GM19372 (cell line): ENCODE data around the gene GNAO1.

Experiments used
- ATAC-seq: cut with Tn5 transposase; IDR thresholded peaks from one replicate; pipeline ENCODE4 v1.9.1; 2021; ENCODE audit warnings: mild to moderate bottlenecking, low read depth, moderate library complexity; ENCODE audit not compliant: unreplicated experiment

Gene GNAO1

DNA sequence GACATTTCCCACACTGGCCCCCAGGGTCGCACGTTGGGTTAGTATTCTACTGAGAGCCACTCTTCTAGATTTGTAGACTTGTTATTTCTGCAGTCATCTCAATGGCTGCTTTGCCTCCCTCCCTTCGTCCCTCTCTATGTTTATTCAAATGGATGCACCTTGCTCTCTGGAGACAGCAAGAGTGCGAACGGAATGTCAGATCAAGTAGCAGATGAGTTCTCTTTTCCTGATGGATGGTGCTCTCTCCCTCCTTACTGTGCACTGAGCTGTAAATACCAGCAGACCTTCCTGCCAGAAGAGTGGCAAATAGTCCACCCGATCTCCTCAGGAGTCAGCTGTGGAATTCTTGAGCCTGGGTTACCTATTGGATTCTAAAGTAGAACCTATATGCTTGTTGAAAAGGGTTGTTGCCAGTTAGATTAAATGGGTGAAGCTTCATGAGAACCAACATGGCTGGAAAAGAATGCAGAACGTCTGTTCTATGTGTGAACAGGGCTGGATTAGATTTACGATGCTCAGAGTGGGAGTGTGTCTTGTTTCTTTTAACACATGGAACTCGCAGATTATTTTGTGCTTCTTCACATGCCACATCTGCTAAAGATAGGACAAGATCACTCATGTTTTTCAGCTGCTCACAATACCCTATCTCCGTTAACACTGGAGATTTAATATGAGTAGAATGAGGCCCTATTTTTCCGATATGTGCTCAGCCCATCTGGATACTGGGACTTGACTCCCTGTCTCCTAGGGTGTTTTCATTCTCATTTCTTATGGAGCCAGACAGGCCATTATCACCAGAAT, 6.1 kb downstream of the GNAO1 start:
- no peak for ATAC-seq

DNA sequence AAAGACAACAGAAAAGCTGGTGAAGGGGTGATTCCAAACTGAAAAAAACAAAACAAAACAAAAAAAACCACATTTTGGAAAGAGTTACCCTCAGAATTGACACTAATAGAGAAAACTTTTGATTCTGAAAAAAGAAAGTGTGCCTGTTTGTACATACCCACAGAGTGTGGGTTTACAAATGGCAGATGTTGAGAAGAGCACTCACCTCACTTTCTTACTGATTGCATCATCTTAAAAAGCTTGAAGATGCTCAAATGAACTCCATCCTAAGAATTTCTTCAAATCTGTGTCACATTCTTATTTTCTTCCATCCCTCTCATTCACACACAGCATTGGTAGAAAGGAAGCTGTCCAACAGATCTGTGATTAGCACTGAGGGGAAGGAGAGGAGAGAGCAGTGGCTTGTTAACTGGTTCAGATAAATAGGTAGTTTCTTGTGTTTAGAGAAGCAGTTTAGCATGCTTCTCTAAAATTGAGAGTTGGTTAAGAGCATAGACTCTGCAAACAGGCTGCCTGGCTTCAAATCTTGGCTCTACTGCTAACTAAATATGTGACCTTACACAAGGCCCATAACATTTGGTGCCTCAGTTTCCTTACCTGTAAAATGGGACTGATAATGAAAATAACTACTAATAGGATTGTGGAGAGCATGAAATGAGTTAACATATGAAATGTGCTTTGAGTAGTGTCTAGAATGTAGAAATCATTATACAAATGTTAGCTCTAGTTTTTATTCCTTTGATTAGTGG, 6.9 kb downstream of the GNAO1 start:
- no peak for ATAC-seq

DNA sequence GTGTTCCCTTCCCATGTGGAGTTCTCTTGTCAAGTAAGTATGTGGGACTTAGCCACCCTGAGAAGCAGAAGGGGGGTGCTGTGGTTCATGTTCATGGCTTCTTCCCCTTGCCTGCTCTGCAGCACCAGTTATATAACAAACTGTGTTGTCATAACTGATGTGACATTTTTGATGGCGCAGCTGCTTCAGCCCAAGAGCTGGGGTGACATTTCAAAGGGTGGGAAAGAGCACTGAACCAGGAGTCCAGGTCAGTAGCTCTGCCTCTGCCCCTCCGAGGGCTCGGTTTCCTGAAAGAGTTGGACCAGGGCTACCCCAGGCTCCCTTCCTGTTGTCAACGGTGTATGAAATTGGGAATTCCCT, 7.4 kb downstream of the GNAO1 start:
- ATAC-seq, result no peak

DNA sequence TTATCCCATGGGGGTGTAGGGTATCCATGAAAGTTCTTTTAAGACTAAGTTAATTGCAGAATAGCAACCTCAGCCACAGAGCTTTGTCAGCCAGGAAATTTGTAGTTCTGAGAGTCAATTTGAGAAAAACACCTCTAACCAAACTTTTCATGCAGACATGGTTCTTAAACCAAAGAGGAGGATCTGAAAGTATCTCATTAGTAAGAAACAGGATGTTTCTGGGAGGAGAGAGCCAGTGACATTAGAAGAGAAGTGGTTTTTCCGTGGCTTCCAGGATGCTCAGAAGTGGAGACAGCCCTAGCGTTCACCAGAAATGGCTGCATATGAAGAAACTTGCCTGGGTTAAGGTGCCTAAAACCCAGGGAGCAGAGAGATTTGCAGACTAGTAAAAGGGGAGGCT, 7.9 kb downstream of the GNAO1 start:
- no peak for ATAC-seq

DNA sequence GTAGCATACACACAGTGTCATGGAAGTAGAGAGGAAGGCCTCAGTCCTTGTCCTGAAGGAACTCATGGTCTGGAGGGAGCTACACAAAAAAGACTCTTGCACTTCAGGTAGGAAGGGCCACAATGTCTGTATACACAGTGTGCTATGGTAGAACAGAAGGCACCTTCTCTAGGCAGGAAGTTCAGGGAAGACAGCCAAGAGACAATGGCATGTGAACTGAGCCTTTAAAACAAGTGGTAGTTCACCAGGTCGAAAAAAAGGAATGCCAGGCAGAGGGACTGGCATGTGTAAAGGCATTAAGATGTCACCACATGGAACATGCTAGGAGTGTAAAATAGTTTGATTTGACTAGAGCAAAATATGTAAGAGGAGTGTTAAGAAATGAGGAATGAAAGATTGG, 9.7 kb downstream of the GNAO1 start:
- no peak for ATAC-seq

DNA sequence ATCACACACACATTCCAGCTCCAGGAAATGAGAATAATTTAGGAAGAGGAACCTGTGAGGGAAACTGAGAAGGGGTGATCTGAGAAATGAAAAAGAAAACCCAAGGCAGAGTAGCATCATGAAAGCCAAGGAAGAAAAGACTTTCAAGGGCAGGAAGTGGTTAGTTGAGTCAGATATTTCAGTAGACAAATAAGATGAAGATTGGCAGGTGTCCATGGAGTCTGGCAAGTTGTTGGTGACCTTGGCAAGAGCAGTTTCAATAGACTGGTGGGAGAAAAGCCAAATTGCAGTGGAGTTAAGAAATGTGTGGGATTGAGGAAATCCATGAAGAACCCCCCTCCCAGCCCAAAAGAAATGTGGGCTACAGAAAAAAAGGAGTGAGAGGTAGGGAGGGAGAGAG, 10.7 kb downstream of the GNAO1 start:
- no peak for ATAC-seq

DNA sequence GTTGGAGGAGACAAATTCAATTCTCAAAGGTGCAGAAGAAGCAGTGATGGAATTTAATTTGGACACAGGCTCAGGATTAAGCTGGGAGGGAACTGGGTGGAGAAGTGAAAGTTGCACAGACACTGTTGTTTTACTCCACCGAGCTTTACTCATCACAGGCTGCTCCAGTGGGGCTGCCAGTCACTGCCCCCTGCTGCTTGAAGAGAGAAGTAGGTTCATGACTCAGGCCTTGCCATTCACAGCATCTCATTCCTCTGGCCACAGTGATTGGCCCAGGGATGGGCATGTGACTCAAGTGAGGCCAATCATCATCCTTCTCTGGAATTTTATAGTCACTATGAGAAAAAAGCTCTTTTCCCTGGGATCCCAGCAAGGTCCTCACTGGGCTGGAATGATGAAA, 11.8 kb downstream of the GNAO1 start:
- ATAC-seq, result peak; percentile 74

DNA sequence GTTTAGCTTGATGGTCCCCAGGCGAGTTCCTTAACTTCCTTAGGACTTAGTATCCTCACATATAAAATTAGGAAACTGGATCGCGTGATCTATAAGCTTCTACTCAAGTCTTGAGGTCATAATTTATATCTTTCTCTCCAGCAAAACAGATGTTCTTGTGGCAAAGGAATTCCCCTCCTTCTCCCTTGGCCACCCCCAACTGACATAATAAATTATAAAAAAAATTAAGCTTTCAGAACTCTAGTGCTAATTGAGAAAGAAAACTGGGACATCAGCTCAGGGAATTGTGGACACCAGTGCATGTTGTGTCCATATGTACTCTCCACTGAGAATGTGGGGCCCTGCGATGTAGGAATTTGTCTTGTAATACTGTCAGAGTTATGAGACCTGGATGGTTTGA, 13.5 kb downstream of the GNAO1 start:
- ATAC-seq, result no peak

DNA sequence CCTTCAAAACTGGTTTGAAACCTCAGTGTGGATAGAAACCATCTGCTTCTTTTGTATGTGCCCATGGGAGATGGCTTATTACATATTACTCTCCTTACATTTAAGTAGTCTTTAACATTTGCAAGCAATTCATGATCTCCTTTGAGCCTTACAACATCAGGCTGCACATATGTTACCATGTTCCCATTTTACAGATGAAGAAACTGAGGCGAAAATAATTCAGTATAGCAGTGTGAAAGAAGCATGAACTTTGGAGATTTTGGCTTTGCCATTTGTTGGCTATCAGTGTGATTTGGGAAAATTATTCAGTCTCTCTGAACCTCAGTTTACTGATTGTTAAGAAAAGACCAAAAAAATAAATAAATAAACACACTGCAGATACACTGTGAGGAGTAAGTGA, 15.7 kb downstream of the GNAO1 start:
- no peak for ATAC-seq

DNA sequence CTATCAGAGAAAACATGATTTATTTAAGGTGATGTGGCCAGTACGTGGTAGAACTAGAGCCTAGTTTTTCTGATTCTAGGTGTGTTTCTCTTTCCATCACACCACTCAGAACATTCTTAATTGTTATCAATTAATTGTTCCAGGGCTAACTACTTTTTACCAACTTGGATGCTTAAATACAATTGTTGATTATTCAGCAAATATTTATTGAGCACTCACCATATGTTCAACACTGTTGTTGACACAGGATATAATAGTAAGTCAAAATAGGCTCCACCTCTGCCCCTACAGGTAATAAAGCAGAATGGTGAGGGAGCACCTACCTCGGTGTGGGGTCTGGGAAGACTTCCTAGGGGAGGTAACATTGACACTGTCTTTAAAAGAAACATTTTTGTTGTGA, 16.1 kb downstream of the GNAO1 start:
- no peak for ATAC-seq

DNA sequence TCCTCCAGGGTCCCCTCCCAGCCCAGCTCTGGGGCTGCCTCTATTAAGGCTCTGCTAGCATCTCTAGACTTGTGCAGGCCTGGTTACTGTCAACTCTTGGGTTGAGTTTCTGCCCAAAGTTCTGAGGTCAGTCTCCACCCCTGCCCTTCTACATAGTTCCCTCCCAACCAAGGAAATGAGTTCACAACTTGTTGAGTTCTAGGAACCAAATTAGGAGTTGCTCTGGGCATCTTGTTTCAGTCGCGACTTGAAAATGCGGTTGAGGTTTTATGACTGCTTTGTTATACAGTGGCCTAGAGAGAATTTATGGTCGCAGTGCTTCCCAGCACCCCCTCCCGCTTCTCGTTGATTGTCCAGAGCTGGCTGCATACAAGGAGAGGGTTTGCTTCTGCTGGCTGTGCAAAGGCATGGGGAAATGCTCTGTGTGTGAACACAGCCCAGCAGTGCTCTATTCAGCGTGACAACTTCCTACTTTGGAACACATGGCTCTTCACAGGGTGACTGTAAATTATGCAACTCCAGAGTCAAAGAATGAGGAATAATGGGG, 20.2 kb downstream of the GNAO1 start:
- no peak for ATAC-seq

DNA sequence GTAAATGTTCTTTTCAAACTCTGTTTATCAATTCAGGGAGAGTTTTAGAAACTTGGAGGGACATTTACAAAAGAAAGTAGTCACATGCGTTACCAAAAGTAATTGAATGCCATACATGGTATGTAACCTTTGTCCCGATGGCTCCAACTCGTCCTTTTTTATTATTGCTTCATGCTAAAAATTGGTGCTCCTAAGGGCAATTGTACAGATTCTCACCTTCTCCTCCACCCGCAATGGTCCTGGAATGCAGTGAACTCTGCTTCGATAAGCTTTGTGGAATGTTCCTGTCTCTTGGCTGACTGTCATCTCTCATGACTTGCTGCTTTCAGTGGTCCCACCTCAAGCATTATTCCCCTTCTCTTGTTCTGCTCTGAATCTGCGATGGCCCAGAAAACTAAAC, 20.9 kb downstream of the GNAO1 start:
- no peak for ATAC-seq

DNA sequence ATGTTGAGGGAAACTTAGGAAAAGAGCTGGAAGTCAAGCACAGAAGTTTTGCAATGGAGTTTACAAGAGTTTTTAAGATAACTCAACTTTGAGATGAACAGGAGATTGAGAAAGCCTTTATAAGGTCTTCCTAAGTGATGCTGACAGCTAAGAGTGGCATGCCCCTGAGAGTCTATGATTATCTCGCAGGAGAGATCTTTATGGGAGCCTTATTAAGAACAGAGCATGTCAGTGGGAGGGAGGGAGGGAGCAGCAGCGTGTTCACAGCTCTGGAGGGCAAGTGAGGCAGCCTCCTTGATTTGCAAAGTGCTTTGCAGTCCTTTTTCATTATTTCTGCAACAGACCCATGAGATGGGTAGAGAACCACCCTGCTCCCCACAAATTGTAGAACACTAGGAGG, 30.7 kb downstream of the GNAO1 start:
- ATAC-seq, result no peak

DNA sequence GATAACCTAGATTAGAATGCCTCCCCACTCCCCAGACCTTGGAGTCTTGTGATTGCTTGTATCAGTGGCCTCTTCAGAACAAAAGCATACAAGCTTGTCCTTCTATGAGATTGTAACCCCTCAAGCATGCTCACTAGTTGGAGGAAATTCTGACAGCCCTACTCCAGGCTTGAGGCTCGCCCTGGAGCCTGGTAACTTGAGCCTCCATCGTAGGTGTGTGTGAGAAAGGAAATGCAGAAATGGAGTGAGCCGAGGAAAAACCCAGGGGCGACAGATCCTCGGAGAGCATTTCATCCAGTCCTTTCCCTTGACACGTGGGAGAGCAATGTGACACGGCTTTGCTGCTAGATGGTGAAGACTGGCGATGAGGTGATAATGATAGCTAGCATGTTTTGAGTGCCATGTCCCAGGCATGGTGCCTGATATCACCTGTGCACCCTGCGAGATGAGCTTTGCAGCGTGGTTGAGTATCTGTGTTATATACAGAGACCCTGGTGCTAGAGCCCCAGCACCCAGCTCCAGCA, 31.2 kb downstream of the GNAO1 start:
- no peak for ATAC-seq

DNA sequence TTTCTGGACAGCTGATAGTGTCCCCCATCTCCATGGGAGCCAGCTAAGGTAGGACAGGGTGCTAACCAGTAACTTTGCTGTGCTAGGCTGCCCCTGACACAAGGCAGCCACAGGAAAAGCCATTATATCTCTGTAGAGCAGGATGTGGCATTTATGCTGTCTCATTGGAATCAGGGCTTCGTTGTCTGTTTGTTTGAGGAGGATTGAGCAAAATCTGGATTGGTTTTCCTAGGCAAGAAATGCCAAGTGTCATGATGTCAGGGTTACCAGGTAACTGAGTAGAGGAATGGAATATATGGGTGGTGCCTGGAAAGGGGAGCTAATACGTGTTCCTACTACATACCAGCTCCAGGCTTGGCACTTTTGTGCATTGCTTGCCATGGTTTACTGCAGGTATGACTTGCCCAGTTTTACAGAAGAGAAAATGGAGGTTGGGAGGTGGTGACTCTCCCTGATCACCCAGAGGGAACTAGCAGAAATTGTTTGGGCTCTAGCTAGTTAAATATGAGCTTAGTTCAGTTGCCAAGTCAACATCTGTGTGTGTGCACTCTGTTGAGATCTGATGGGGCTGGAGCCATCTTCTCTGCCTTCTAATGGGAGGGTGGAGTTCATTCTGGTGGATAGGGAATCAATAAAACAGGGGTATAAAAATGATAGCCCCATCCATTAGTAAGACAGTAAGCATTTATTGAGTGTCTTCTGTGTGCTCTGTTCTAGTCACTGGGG, 33.9 kb downstream of the GNAO1 start:
- no peak for ATAC-seq

DNA sequence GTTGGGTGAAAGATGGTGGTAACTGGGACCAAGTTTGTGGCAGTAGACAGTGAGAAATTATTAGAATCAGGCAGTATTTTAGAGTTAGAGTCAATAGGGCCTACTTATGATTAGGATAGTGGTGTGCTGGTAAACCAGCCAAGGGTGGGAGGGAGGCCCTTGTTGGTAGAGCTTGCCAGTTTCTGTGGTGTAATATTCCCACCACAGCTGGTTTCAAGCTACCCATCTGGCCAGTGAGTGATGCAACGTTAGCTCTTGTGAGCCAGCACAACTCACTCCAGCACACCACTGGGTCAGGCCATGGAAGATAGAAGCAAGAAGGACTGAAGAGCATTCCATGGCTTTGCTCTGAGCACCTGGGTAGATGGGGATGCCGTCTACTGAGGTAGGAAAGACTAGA, 34.9 kb downstream of the GNAO1 start:
- no peak for ATAC-seq

DNA sequence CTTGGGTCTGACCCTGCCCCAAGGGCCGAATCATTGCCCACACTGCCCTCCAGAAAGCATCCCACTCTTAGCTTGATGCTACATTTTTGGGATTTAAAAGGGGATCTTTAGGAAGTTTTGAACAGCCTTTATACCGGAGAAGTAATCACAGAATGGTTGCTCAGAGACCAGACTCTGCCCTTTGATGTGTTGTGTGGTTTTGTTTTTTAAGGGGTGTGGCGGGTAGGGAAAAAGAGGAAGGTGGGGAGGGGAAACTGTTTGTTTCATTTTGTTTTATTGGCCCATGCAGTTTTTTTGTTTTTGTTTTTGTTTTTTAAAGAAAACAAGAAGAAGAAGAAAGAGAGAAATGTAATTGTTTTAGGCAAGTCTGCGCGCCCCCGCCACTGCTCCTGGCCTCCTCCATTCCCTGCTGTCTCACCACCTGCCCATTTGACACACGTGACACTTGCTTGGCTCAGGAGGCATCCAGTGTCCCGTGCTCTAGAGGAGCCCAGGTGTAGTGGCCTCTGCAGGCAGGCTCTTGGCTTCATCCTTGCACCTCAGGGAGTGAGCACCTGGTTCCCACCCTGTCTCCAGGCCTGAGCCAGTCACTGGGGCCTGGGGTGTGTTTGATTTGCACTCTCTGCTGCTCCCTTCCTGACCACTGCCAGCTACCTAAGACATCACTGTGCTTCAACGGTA, 35.7 kb downstream of the GNAO1 start:
- ATAC-seq, result no peak

DNA sequence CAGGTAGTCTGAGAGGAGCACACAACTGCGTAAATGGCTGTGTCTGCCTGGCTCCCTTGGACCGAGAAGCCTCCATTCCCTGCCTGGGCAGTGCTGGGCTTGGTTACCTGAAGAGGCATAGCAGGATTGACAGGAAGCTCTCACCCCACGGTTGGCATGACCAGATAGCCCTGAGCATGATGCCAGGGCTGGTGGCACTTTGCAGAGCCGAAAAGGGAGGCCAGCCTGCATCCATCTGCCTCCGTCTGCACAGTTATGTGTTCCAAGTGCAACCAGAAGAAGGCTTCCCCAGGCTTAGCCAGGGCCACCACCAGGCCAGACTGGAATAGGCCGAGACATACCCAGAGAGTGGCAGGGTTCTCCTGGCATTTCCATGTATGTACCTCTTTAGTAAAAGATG, 36.6 kb downstream of the GNAO1 start:
- no peak for ATAC-seq

DNA sequence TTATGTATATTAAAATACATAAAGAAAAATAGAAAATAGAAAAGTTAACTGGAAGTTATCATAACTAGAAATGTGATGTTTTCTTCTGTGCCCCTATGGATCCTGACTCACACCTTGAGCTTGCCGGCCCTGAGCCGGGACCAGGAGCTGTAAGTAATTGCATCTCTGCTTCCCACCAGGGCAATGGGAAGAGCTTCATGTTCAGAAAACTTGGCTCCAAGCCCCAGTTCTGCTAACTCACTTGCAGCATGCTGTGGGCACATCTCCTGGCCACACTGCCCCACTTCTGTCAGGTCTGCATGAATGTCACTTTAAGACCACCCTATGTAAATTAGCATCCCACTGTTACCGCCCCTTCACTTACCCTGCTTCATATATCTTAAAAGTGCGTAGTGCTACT, 37.2 kb downstream of the GNAO1 start:
- no peak for ATAC-seq

DNA sequence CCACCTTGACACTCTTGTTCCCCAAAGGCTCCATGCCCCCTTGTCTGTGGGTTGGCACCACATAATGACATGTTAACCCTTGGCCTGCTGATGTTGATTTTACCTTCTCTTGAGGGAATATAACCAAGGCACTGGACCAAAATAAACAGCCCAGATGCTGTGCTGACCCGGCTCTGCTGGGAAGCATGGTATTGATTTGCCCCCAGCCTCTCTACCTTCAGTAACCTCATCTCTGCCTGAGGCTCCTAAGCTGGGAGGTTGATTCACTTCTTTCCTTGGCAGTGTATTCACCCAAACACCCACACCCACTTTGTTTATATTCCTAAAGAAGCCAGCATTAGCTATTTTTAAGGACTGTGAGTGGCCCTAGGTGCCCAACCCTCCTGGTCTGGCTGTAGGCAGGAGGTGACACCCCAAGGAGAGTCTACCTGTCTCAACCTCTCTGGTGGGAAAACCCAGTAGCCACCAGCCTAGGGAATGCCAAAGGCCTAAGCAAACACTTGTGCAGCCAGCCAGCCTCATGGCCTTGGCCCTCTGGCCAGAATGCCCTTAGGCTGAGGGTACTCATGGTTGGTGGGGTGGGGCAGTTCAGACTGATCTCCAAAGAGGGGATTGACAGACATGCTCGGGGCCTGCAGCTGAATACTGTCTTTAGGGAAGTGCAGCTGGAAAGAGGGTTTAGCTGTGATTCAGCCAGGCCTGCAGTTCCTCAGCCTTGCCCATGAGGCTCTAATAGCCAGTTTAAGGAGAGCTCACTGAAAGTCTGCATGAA, 42.7 kb downstream of the GNAO1 start:
- ATAC-seq, result no peak
